ENCODE results near the gene ACSS1.
A peak's percentile ranks its signal among the peaks of the same experiment; 100 is the strongest.

- TF ChIP-seq CTCF (IDR thresholded peaks at IDR 0.05) (peak in 1 of 6 experiments; percentile 26), POLR2A (IDR thresholded peaks at IDR 0.05) (no peak)
These were observed 26.1 kb upstream of the ACSS1 start for GRCh38 chr20:25083773-25084625.
